Dendritic cell treated with granulocyte-macrophage colony-stimulating factor and Interleukin-4, amounts not matched to agents 40 ng/mL and 50 ng/mL, for 4 days (primary cell): ENCODE measurements around the gene PTGES3L.

Experiments used
- H3K27ac Mint-ChIP-seq: one replicate; pipeline ENCODE4 v1.8.0; 2022; ENCODE audit warnings: mild to moderate bottlenecking, mixed read lengths
- H3K27me3 Mint-ChIP-seq: one replicate; pipeline ENCODE4 v1.8.0; 2022; ENCODE audit warnings: mild to moderate bottlenecking, mixed read lengths
- H3K36me3 Mint-ChIP-seq: one replicate; pipeline ENCODE4 v1.8.0; 2022; ENCODE audit warnings: low read depth, mixed read lengths
- H3K4me1 Mint-ChIP-seq: one replicate; pipeline ENCODE4 v1.8.0; 2022; ENCODE audit warnings: low read depth, mixed read lengths
- H3K4me3 Mint-ChIP-seq: one replicate; pipeline ENCODE4 v1.8.0; 2022; ENCODE audit warnings: mild to moderate bottlenecking, moderate library complexity, mixed read lengths
- H3K9me3 Mint-ChIP-seq: one replicate; pipeline ENCODE4 v1.8.0; 2022; ENCODE audit warnings: mixed read lengths
- intact Hi-C: fragments of 100-400 bp; cut with micrococcal nuclease; formaldehyde crosslinking; loops from one replicate; pipeline ENCODE4 v1.15.0; 2022

Gene PTGES3L

GRCh38 chr17:43019418-43019817, 39.5 kb upstream of the PTGES3L start:
- peaks cover 76% of the 10 kb centered on the region for H3K36me3 Mint-ChIP-seq
- H3K9me3 Mint-ChIP-seq = no peaks in the 10 kb centered on the region
- H3K4me1 Mint-ChIP-seq = peaks cover 60% of the 10 kb centered on the region
- H3K4me3 Mint-ChIP-seq = peak overlapping the region; percentile 98
- peaks cover 3% of the 10 kb centered on the region for H3K27me3 Mint-ChIP-seq
- intact Hi-C loops = no loop called here
- H3K27ac Mint-ChIP-seq = peak overlapping the region; percentile 69

- Mint-ChIP-seq H3K4me3 (no peak overlapping the region), H3K36me3 (peaks cover 81% of the 10 kb centered on the region), H3K27ac (peak overlapping the region; percentile 69), H3K27me3 (no peaks in the 10 kb centered on the region), H3K4me1 (peaks cover 62% of the 10 kb centered on the region), H3K9me3 (no peaks in the 10 kb centered on the region)
- intact Hi-C loops = no loop called here
Observed at GRCh38 chr17:43018932-43019331, 39.1 kb upstream of the PTGES3L start.

GRCh38 chr17:43018008-43018853, 38.4 kb upstream of the PTGES3L start:
- no peak overlapping the region for H3K4me3 Mint-ChIP-seq

GRCh38 chr17:43016216-43016615, 36.3 kb upstream of the PTGES3L start:
- Mint-ChIP-seq H3K4me1 (peaks cover 82% of the 10 kb centered on the region), H3K9me3 (no peaks in the 10 kb centered on the region), H3K27ac (no peak overlapping the region), H3K4me3 (no peak overlapping the region), H3K27me3 (no peaks in the 10 kb centered on the region), H3K36me3 (peaks cover 94% of the 10 kb centered on the region)
- intact Hi-C loops = no loop called here

More at GRCh38 chr17:43018008-43018853, 38.4 kb upstream of the PTGES3L start:
- H3K27me3 Mint-ChIP-seq = no peaks in the 10 kb centered on the region
- peaks cover 69% of the 10 kb centered on the region for H3K4me1 Mint-ChIP-seq
- no peaks in the 10 kb centered on the region for H3K9me3 Mint-ChIP-seq
- intact Hi-C loops = no loop called here
- H3K36me3 Mint-ChIP-seq = peaks cover 88% of the 10 kb centered on the region
- H3K27ac Mint-ChIP-seq = no peak overlapping the region

GRCh38 chr17:43015579-43015978, 35.7 kb upstream of the PTGES3L start:
- H3K9me3 Mint-ChIP-seq = no peaks in the 10 kb centered on the region
- no peak overlapping the region for H3K4me3 Mint-ChIP-seq
- peaks cover 79% of the 10 kb centered on the region for H3K4me1 Mint-ChIP-seq
- H3K36me3 Mint-ChIP-seq = peaks cover 89% of the 10 kb centered on the region
- peak overlapping the region; percentile 73 for H3K27ac Mint-ChIP-seq
- intact Hi-C loops = no loop called here
- no peaks in the 10 kb centered on the region for H3K27me3 Mint-ChIP-seq

- Mint-ChIP-seq H3K4me1 (peaks cover 79% of the 10 kb centered on the region), H3K9me3 (no peaks in the 10 kb centered on the region), H3K27ac (peak overlapping the region; percentile 73), H3K27me3 (no peaks in the 10 kb centered on the region), H3K36me3 (peaks cover 89% of the 10 kb centered on the region), H3K4me3 (no peak overlapping the region)
- intact Hi-C loops = no loop called here
Observed at GRCh38 chr17:43014649-43015542, 35.0 kb upstream of the PTGES3L start.

DNA sequence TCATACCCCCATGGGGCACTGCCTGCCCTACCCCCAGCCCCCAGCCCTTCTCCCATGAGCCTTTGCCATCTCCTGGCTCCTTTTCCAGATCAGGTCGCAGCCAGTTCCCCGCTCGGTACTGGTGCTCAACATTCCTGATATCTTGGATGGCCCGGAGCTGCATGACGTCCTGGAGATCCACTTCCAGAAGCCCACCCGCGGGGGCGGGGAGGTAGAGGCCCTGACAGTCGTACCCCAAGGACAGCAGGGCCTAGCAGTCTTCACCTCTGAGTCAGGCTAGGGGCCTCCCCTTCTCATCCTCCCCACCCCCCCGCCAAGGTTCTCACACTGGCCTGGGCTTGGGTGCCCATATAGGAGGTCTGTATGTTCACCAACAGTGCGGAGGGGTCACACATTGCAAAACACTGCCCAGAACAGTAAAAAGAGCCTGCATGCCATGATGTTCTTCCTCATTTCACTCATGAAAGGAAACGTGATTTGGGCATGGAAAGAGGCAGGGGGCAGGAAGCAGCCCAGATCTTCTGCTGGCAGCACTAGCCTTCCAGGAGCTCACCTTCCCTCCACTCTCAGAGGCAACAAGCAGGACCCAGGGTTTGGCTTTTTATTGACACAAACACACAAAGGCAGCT, 34.3 kb upstream of the PTGES3L start:
- H3K27me3 Mint-ChIP-seq = no peaks in the 10 kb centered on the region
- H3K36me3 Mint-ChIP-seq = peaks cover 83% of the 10 kb centered on the region
- intact Hi-C loops = no loop called here
- H3K4me1 Mint-ChIP-seq = peaks cover 73% of the 10 kb centered on the region
- H3K9me3 Mint-ChIP-seq = no peaks in the 10 kb centered on the region
- H3K4me3 Mint-ChIP-seq = peak overlapping the region; percentile 1
- peak overlapping the region; percentile 73 for H3K27ac Mint-ChIP-seq

DNA sequence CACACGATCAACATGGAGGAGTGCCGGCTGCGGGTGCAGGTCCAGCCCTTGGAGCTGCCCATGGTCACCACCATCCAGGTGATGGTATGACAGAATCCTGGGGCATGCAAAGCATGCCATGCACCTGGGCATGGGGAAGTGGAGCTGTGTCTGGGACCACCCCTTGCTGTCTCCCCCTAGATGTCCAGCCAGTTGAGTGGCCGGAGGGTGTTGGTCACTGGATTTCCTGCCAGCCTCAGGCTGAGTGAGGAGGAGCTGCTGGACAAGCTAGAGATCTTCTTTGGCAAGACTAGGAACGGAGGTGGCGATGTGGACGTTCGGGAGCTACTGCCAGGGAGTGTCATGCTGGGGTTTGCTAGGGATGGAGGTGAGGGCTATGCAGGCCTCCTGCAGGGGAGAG, 33.4 kb upstream of the PTGES3L start:
- H3K36me3 Mint-ChIP-seq = peaks cover 78% of the 10 kb centered on the region
- H3K4me3 Mint-ChIP-seq = no peak overlapping the region
- no peak overlapping the region for H3K27ac Mint-ChIP-seq
- peaks cover 66% of the 10 kb centered on the region for H3K4me1 Mint-ChIP-seq
- intact Hi-C loops = no loop called here
- no peaks in the 10 kb centered on the region for H3K27me3 Mint-ChIP-seq
- H3K9me3 Mint-ChIP-seq = no peaks in the 10 kb centered on the region

- peak overlapping the region; percentile 50 for H3K27ac Mint-ChIP-seq
- peaks cover 60% of the 10 kb centered on the region for H3K4me1 Mint-ChIP-seq
- H3K36me3 Mint-ChIP-seq = peaks cover 65% of the 10 kb centered on the region
- intact Hi-C loops = no loop called here
- no peak overlapping the region for H3K4me3 Mint-ChIP-seq
- no peaks in the 10 kb centered on the region for H3K9me3 Mint-ChIP-seq
- no peaks in the 10 kb centered on the region for H3K27me3 Mint-ChIP-seq
Observed at GRCh38 chr17:43011728-43012472, 32.0 kb upstream of the PTGES3L start.

DNA sequence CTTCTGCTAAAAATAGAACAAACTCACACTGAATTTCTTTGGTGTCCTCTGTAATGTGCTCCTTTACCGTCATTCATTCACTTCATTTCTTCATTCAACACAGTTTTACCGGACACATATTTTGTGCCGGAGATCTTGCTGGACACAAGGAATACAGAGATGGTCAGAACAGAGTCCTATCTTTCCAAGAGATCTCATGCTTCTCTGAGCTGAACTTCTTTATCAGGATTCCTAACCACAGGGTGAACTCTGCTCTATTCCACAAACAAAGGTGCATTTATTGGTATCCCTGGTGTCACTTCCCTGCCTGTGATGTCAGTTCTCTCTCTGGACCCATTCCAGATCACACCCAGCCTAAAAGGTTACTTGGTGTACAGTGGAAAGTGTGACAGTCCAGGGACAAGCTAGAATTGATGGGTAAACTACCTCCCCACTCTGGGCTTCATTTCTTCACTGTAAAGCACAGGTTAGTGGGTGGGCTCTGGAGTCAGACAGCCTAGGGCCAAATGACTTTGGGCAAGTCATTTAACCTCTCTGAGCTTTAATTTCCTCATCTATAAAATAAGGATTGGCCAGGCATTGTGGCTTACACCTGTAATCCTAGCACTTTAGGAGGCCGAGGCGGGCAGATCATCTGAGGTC, 30.9 kb upstream of the PTGES3L start:
- no peak overlapping the region for H3K27ac Mint-ChIP-seq
- no peaks in the 10 kb centered on the region for H3K9me3 Mint-ChIP-seq
- no peaks in the 10 kb centered on the region for H3K27me3 Mint-ChIP-seq
- intact Hi-C loops = no loop called here
- no peak overlapping the region for H3K4me3 Mint-ChIP-seq
- peaks cover 51% of the 10 kb centered on the region for H3K4me1 Mint-ChIP-seq
- peaks cover 60% of the 10 kb centered on the region for H3K36me3 Mint-ChIP-seq

DNA sequence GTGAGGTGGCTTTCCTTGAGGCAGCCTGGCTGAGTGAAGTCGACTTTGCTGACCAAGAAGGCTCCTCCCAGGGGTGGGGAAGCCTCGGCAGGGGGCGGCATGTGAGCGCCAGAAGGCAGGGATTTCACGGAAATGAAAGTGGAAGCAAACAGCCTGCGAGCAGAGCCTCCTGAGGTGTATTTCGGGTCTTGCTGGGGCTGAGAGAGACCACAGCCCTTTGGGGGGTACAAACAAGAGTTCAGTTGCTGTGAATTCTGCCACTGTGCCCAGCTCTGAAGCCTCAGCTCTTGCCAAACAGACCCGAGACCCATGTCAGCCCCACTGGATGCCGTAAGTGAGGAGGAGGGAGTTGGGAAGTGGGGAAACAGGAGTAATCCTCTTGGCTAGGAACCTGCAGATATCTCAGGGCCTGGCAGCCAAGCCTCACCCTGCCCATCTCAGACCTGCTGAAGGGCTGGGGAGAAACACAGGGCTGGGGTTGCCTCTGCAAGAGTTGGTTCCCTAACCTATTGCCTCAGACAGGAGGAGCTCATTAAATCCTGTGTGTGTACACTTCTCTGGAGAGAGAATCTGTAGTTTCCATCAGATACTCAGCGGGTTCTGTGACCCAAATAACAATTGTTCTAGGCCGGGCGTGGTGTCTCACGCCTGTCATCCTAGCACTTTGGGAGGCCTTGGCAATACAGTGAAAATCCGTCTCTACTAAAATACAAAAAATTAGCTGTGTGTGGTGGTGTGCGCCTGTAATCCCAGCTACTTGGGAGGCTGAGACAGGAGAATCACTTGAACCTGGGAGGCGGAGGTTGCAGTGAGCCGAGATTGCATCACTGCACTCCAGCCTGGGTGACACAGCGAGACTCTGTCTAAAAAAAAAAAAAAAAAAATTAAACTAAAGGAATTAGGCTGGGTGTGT, 27.0 kb upstream of the PTGES3L start, which contains the start of gene IFI35:
IFI35 (plus strand) TSS at position 146 of the 913 bp plus-strand sequence; CDS start at position 310, 164 bp downstream.
- Mint-ChIP-seq H3K27me3 (no peaks in the 10 kb centered on the region), H3K27ac (peak within 1 kb of the TSS; percentile 97), H3K36me3 (peaks cover 53% of the 10 kb centered on the region), H3K9me3 (no peaks in the 10 kb centered on the region), H3K4me3 (peak within 1 kb of the TSS; percentile 99), H3K4me1 (peaks cover 24% of the 10 kb centered on the region)
- intact Hi-C loops = no loop called here

- intact Hi-C loops = no loop called here
- H3K4me1 Mint-ChIP-seq = peaks cover 36% of the 10 kb centered on the region
- no peak overlapping the region for H3K4me3 Mint-ChIP-seq
- no peak overlapping the region for H3K27ac Mint-ChIP-seq
- peaks cover 72% of the 10 kb centered on the region for H3K36me3 Mint-ChIP-seq
- no peaks in the 10 kb centered on the region for H3K27me3 Mint-ChIP-seq
- no peaks in the 10 kb centered on the region for H3K9me3 Mint-ChIP-seq
Observed at GRCh38 chr17:43003542-43004172, 23.8 kb upstream of the PTGES3L start.
